Activated CD8-positive, alpha-beta T cell treated with anti-CD3 and anti-CD28 coated beads, Interleukin-2, amount 10 ng/mL, durations not matched to agents 7 days and 5 days (primary cell): Measurements from ENCODE around the gene SNCG. TPM values are rescaled to one million over a fixed set of nuclear protein-coding genes. Genes with fewer than 3 reads are reported as not detected.
A peak's percentile ranks its signal among the peaks of the same experiment; 100 is the strongest.
"Not testable (repeated sequence)": the region's sequence is repeated elsewhere in the genome, so short reads cannot be mapped to it uniquely, and the experiment has no call there.

Experiments
- ATAC-seq: fragments of 150-1000 bp; cut with Tn5 transposase; one replicate; pipeline ENCODE4 v1.10.0; 2021; ENCODE audit warnings: moderate library complexity
- CTCF ChIA-PET: fragments of 350-600 bp; sonication (Branson Sonifier 250); formaldehyde crosslinking; loops from one replicate; lab custom pipeline; 2021; ENCODE audit warnings: antibody characterized with exemption; lab: Charles Lee
- POLR2A ChIA-PET: fragments of 350-600 bp; sonication (Branson Sonifier 250); formaldehyde crosslinking; loops from one replicate; lab custom pipeline; 2021; ENCODE audit warnings: antibody characterized with exemption; lab: Charles Lee
- DNase-seq: peaks from one replicate; pipeline ENCODE4 v3.0.0-alpha.2; 2020
- H3K27ac Mint-ChIP-seq: one replicate; pipeline ENCODE4 v1.8.0; 2021; ENCODE audit warnings: mild to moderate bottlenecking, mixed read lengths
- H3K27me3 Mint-ChIP-seq: one replicate; pipeline ENCODE4 v1.8.0; 2021; ENCODE audit warnings: low read depth, mixed read lengths
- H3K36me3 Mint-ChIP-seq: one replicate; pipeline ENCODE4 v1.8.0; 2021; ENCODE audit warnings: low read depth, mixed read lengths
- H3K4me1 Mint-ChIP-seq: one replicate; pipeline ENCODE4 v1.8.0; 2021; ENCODE audit warnings: low read depth, mixed read lengths
- H3K4me3 Mint-ChIP-seq: one replicate; pipeline ENCODE4 v1.8.0; 2021; ENCODE audit warnings: mild to moderate bottlenecking, mixed read lengths
- H3K9me3 Mint-ChIP-seq: one replicate; pipeline ENCODE4 v1.8.0; 2022; ENCODE audit warnings: mixed read lengths; ENCODE audit not compliant: insufficient read depth
- total RNA-seq, 2 experiments: library from RNA; stranded (reverse); gene quantifications; one replicate each; pipeline ENCODE4 v1.2.3, GENCODE V29; 2021

Gene SNCG
- total RNA-seq, 2 experiments from 2014 or later, result not detected

- peaks cover 4% of the 10 kb centered on the region for H3K27me3 Mint-ChIP-seq
- POLR2A ChIA-PET, result no interaction called here
- DNase-seq (no peak), ATAC-seq (no peak)
- no peak overlapping the region for H3K27ac Mint-ChIP-seq
- CTCF ChIA-PET, result no interaction called here
- H3K4me1 Mint-ChIP-seq, result peaks cover 11% of the 10 kb centered on the region
- no peak overlapping the region for H3K4me3 Mint-ChIP-seq
- no peaks in the 10 kb centered on the region for H3K9me3 Mint-ChIP-seq
- H3K36me3 Mint-ChIP-seq, result no peaks in the 10 kb centered on the region
Observed at GRCh38 chr10:86946213-86947155, 11.9 kb upstream of the SNCG start.

GRCh38 chr10:86947806-86948205, 10.6 kb upstream of the SNCG start:
- H3K27me3 Mint-ChIP-seq, H3K9me3 Mint-ChIP-seq, CTCF ChIA-PET, DNase-seq, H3K36me3 Mint-ChIP-seq, H3K4me3 Mint-ChIP-seq, H3K27ac Mint-ChIP-seq, ATAC-seq: not testable (repeated sequence)
- POLR2A ChIA-PET, result interaction anchor here (0.6 kb wide), 1 partner anchor 269 kb away, joined by 4 read pairs; no protein-coding TSS in a partner anchor
- peaks cover 11% of the 10 kb centered on the region for H3K4me1 Mint-ChIP-seq

GRCh38 chr10:86950349-86950748, 8.1 kb upstream of the SNCG start:
- peaks cover 4% of the 10 kb centered on the region for H3K27me3 Mint-ChIP-seq
- POLR2A ChIA-PET, result no interaction called here
- CTCF ChIA-PET, result no interaction called here
- DNase-seq, result no peak
- peak overlapping the region; percentile 83 for H3K27ac Mint-ChIP-seq
- peaks cover 11% of the 10 kb centered on the region for H3K9me3 Mint-ChIP-seq
- ATAC-seq, result no peak
- peaks cover 5% of the 10 kb centered on the region for H3K4me1 Mint-ChIP-seq
- no peak overlapping the region for H3K4me3 Mint-ChIP-seq
- H3K36me3 Mint-ChIP-seq, result peaks cover 2% of the 10 kb centered on the region

- ATAC-seq, result no peak
- Mint-ChIP-seq H3K27me3 (peaks cover 4% of the 10 kb centered on the region), H3K27ac (no peak overlapping the region), H3K9me3 (peaks cover 11% of the 10 kb centered on the region), H3K4me1 (peaks cover 5% of the 10 kb centered on the region), H3K4me3 (no peak overlapping the region), H3K36me3 (peaks cover 2% of the 10 kb centered on the region)
- ChIA-PET CTCF (interaction anchor here (1.4 kb wide), 1 partner anchor 9 kb away, joined by 4 read pairs; no protein-coding TSS in a partner anchor), POLR2A (no interaction called here)
- no peak for DNase-seq
Observed at GRCh38 chr10:86951184-86951761, 7.1 kb upstream of the SNCG start.

- DNase-seq (no peak), ATAC-seq (no peak)
- Mint-ChIP-seq H3K27ac (no peak overlapping the region), H3K4me1 (peaks cover 5% of the 10 kb centered on the region), H3K4me3 (no peak overlapping the region), H3K36me3 (peaks cover 2% of the 10 kb centered on the region), H3K9me3 (peaks cover 11% of the 10 kb centered on the region), H3K27me3 (no peaks in the 10 kb centered on the region)
- ChIA-PET POLR2A (no interaction called here), CTCF (interaction anchor here (1.4 kb wide), 1 partner anchor 8 kb away, joined by 4 read pairs; no protein-coding TSS in a partner anchor)
Observed at GRCh38 chr10:86952106-86952505, 6.3 kb upstream of the SNCG start.

GRCh38 chr10:86952697-86953096, 5.7 kb upstream of the SNCG start:
- H3K36me3 Mint-ChIP-seq, H3K27ac Mint-ChIP-seq, POLR2A ChIA-PET, CTCF ChIA-PET, H3K4me1 Mint-ChIP-seq, H3K27me3 Mint-ChIP-seq, H3K4me3 Mint-ChIP-seq, DNase-seq, ATAC-seq: not testable (repeated sequence)
- peaks cover 11% of the 10 kb centered on the region for H3K9me3 Mint-ChIP-seq

GRCh38 chr10:86953747-86954680, 4.4 kb upstream of the SNCG start:
- no peak for ATAC-seq
- H3K27ac Mint-ChIP-seq, result no peak overlapping the region
- POLR2A ChIA-PET, result no interaction called here
- H3K9me3 Mint-ChIP-seq, result peaks cover 11% of the 10 kb centered on the region
- H3K4me3 Mint-ChIP-seq, result no peak overlapping the region
- no peak for DNase-seq
- CTCF ChIA-PET, result interaction anchor here (0.9 to 1.3 kb wide), 2 partner anchors 13 to 14 kb away, joined by 3 to 4 read pairs; partner anchors contain the start of gene ADIRF
- H3K27me3 Mint-ChIP-seq, result no peaks in the 10 kb centered on the region
- H3K4me1 Mint-ChIP-seq, result peaks cover 5% of the 10 kb centered on the region
- H3K36me3 Mint-ChIP-seq, result peaks cover 2% of the 10 kb centered on the region

GRCh38 chr10:86954681-86955500, 3.5 kb upstream of the SNCG start:
- Mint-ChIP-seq H3K4me3 (no peak overlapping the region), H3K9me3 (peaks cover 11% of the 10 kb centered on the region), H3K27ac (no peak overlapping the region), H3K4me1 (peaks cover 5% of the 10 kb centered on the region), H3K36me3 (peaks cover 2% of the 10 kb centered on the region), H3K27me3 (no peaks in the 10 kb centered on the region)
- ATAC-seq, result no peak
- POLR2A ChIA-PET, result no interaction called here
- DNase-seq, result no peak
- CTCF ChIA-PET, result interaction anchor here (1.3 kb wide), 1 partner anchor 12 kb away, joined by 4 read pairs; no protein-coding TSS in a partner anchor

GRCh38 chr10:86955501-86956194, 2.8 kb upstream of the SNCG start:
- ChIA-PET CTCF (interaction anchor here (0.8 to 2.1 kb wide), 2 partner anchors 10 to 16 kb away, joined by 3 to 13 read pairs; no protein-coding TSS in a partner anchor), POLR2A (no interaction called here)
- Mint-ChIP-seq H3K36me3 (peaks cover 2% of the 10 kb centered on the region), H3K27ac (no peak overlapping the region), H3K4me3 (no peak overlapping the region), H3K27me3 (no peaks in the 10 kb centered on the region), H3K4me1 (no peaks in the 10 kb centered on the region), H3K9me3 (peaks cover 11% of the 10 kb centered on the region)
- no peak for DNase-seq
- no peak for ATAC-seq

GRCh38 chr10:86956195-86956847, 2.1 kb upstream of the SNCG start:
- ATAC-seq (no peak), DNase-seq (no peak)
- Mint-ChIP-seq H3K36me3 (peaks cover 2% of the 10 kb centered on the region), H3K27me3 (no peaks in the 10 kb centered on the region), H3K27ac (no peak overlapping the region), H3K4me1 (no peaks in the 10 kb centered on the region), H3K4me3 (no peak overlapping the region), H3K9me3 (peaks cover 11% of the 10 kb centered on the region)
- ChIA-PET POLR2A (no interaction called here), CTCF (interaction anchor here (0.8 to 2.1 kb wide), 2 partner anchors 10 to 16 kb away, joined by 3 to 13 read pairs; no protein-coding TSS in a partner anchor)
